Stimulated activated memory B cell treated with anti-CD40 and anti-IgM and Interleukin-4, amounts not matched to agents 10 μg/mL and 1 μg/mL and 100 μg/mL, for 72 hours (primary cell): ENCODE data around the gene FMN2.

Source experiments
- ATAC-seq: fragments of 150-1000 bp; cut with Tn5 transposase; 2 replicates; pipeline ENCODE4 v1.10.0; 2021
- H3K27ac Mint-ChIP-seq: one replicate; pipeline ENCODE4 v1.8.0; 2022; ENCODE audit warnings: mild to moderate bottlenecking, mixed read lengths
- H3K27me3 Mint-ChIP-seq: one replicate; pipeline ENCODE4 v1.8.0; 2022; ENCODE audit warnings: mixed read lengths
- H3K36me3 Mint-ChIP-seq: one replicate; pipeline ENCODE4 v1.8.0; 2022; ENCODE audit warnings: mixed read lengths
- H3K4me1 Mint-ChIP-seq: one replicate; pipeline ENCODE4 v1.8.0; 2022; ENCODE audit warnings: mixed read lengths
- H3K4me3 Mint-ChIP-seq: one replicate; pipeline ENCODE4 v1.8.0; 2022; ENCODE audit warnings: mild to moderate bottlenecking, moderate library complexity, mixed read lengths
- H3K9me3 Mint-ChIP-seq: one replicate; pipeline ENCODE4 v1.8.0; 2022; ENCODE audit warnings: mixed read lengths

The FMN2 gene

GRCh38 chr1:240424740-240425464 is 333.2 kb downstream of the FMN2 start:
- Mint-ChIP-seq H3K36me3 (no peaks in the 10 kb centered on the region), H3K27ac (no peak overlapping the region), H3K4me3 (no peak overlapping the region), H3K27me3 (no peaks in the 10 kb centered on the region), H3K4me1 (no peaks in the 10 kb centered on the region), H3K9me3 (no peaks in the 10 kb centered on the region)
- no peak for ATAC-seq

GRCh38 chr1:240426051-240426450 is 334.4 kb downstream of the FMN2 start:
- Mint-ChIP-seq H3K27me3 (no peaks in the 10 kb centered on the region), H3K4me3 (no peak overlapping the region), H3K4me1 (no peaks in the 10 kb centered on the region), H3K9me3 (no peaks in the 10 kb centered on the region), H3K27ac (no peak overlapping the region), H3K36me3 (no peaks in the 10 kb centered on the region)
- no peak for ATAC-seq

GRCh38 chr1:240435996-240436566 is 344.4 kb downstream of the FMN2 start:
- Mint-ChIP-seq H3K27ac (no peak overlapping the region), H3K9me3 (no peaks in the 10 kb centered on the region)
- no peak for ATAC-seq

GRCh38 chr1:240441669-240442068 is 350.0 kb downstream of the FMN2 start:
- ATAC-seq = no peak
- no peaks in the 10 kb centered on the region for H3K27me3 Mint-ChIP-seq
- no peaks in the 10 kb centered on the region for H3K4me1 Mint-ChIP-seq
- no peaks in the 10 kb centered on the region for H3K9me3 Mint-ChIP-seq
- H3K36me3 Mint-ChIP-seq = no peaks in the 10 kb centered on the region
- no peak overlapping the region for H3K4me3 Mint-ChIP-seq
- H3K27ac Mint-ChIP-seq = no peak overlapping the region

More at GRCh38 chr1:240435996-240436566, 344.4 kb downstream of the FMN2 start:
- H3K36me3 Mint-ChIP-seq = no peaks in the 10 kb centered on the region
- H3K27me3 Mint-ChIP-seq = no peaks in the 10 kb centered on the region
- no peak overlapping the region for H3K4me3 Mint-ChIP-seq
- no peaks in the 10 kb centered on the region for H3K4me1 Mint-ChIP-seq

GRCh38 chr1:240445369-240445768 is 353.7 kb downstream of the FMN2 start:
- no peak for ATAC-seq
- no peak overlapping the region for H3K27ac Mint-ChIP-seq
- no peaks in the 10 kb centered on the region for H3K27me3 Mint-ChIP-seq
- H3K9me3 Mint-ChIP-seq = no peaks in the 10 kb centered on the region
- no peak overlapping the region for H3K4me3 Mint-ChIP-seq
- H3K4me1 Mint-ChIP-seq = no peaks in the 10 kb centered on the region
- H3K36me3 Mint-ChIP-seq = no peaks in the 10 kb centered on the region

- no peak for ATAC-seq
- Mint-ChIP-seq H3K4me1 (no peaks in the 10 kb centered on the region), H3K4me3 (no peak overlapping the region), H3K36me3 (no peaks in the 10 kb centered on the region), H3K9me3 (no peaks in the 10 kb centered on the region), H3K27me3 (no peaks in the 10 kb centered on the region), H3K27ac (no peak overlapping the region)
These were observed 363.6 kb downstream of the FMN2 start for GRCh38 chr1:240455228-240455821.

- Mint-ChIP-seq H3K27me3 (no peaks in the 10 kb centered on the region), H3K4me1 (no peaks in the 10 kb centered on the region)
These were observed 365.5 kb downstream of the FMN2 start for GRCh38 chr1:240457203-240457602.

GRCh38 chr1:240462277-240462676 is 370.6 kb downstream of the FMN2 start:
- Mint-ChIP-seq H3K27me3 (no peaks in the 10 kb centered on the region), H3K27ac (no peak overlapping the region), H3K9me3 (no peaks in the 10 kb centered on the region), H3K36me3 (no peaks in the 10 kb centered on the region), H3K4me3 (no peak overlapping the region), H3K4me1 (no peaks in the 10 kb centered on the region)
- no peak for ATAC-seq

More at GRCh38 chr1:240457203-240457602, 365.5 kb downstream of the FMN2 start:
- no peak for ATAC-seq
- H3K36me3 Mint-ChIP-seq = no peaks in the 10 kb centered on the region
- no peak overlapping the region for H3K4me3 Mint-ChIP-seq
- H3K27ac Mint-ChIP-seq = no peak overlapping the region
- H3K9me3 Mint-ChIP-seq = no peaks in the 10 kb centered on the region

GRCh38 chr1:240462766-240463395 is 371.2 kb downstream of the FMN2 start:
- no peak overlapping the region for H3K27ac Mint-ChIP-seq
- H3K36me3 Mint-ChIP-seq = no peaks in the 10 kb centered on the region
- H3K4me1 Mint-ChIP-seq = no peaks in the 10 kb centered on the region
- ATAC-seq = no peak
- no peak overlapping the region for H3K4me3 Mint-ChIP-seq
- no peaks in the 10 kb centered on the region for H3K27me3 Mint-ChIP-seq
- no peaks in the 10 kb centered on the region for H3K9me3 Mint-ChIP-seq

GRCh38 chr1:240464099-240464498 is 372.4 kb downstream of the FMN2 start:
- H3K27me3 Mint-ChIP-seq = no peaks in the 10 kb centered on the region
- H3K36me3 Mint-ChIP-seq = no peaks in the 10 kb centered on the region
- H3K4me1 Mint-ChIP-seq = no peaks in the 10 kb centered on the region
- no peak for ATAC-seq
- no peaks in the 10 kb centered on the region for H3K9me3 Mint-ChIP-seq
- H3K4me3 Mint-ChIP-seq = no peak overlapping the region
- no peak overlapping the region for H3K27ac Mint-ChIP-seq

- Mint-ChIP-seq H3K27ac (no peak overlapping the region), H3K4me3 (no peak overlapping the region), H3K4me1 (no peaks in the 10 kb centered on the region), H3K27me3 (no peaks in the 10 kb centered on the region), H3K9me3 (no peaks in the 10 kb centered on the region), H3K36me3 (no peaks in the 10 kb centered on the region)
- no peak for ATAC-seq
These were observed 373.9 kb downstream of the FMN2 start for GRCh38 chr1:240465531-240465940.

- no peak overlapping the region for H3K27ac Mint-ChIP-seq
- no peaks in the 10 kb centered on the region for H3K9me3 Mint-ChIP-seq
- no peaks in the 10 kb centered on the region for H3K4me1 Mint-ChIP-seq
- no peak for ATAC-seq
- no peaks in the 10 kb centered on the region for H3K36me3 Mint-ChIP-seq
- no peaks in the 10 kb centered on the region for H3K27me3 Mint-ChIP-seq
- H3K4me3 Mint-ChIP-seq = no peak overlapping the region
These were observed 374.8 kb downstream of the FMN2 start for GRCh38 chr1:240466509-240466908.

GRCh38 chr1:240467895-240468294 is 376.2 kb downstream of the FMN2 start:
- H3K9me3 Mint-ChIP-seq = no peaks in the 10 kb centered on the region
- ATAC-seq = no peak
- no peak overlapping the region for H3K4me3 Mint-ChIP-seq
- H3K27me3 Mint-ChIP-seq = no peaks in the 10 kb centered on the region
- no peak overlapping the region for H3K27ac Mint-ChIP-seq
- H3K36me3 Mint-ChIP-seq = no peaks in the 10 kb centered on the region
- no peaks in the 10 kb centered on the region for H3K4me1 Mint-ChIP-seq

GRCh38 chr1:240468656-240469055 is 377.0 kb downstream of the FMN2 start:
- H3K9me3 Mint-ChIP-seq = no peaks in the 10 kb centered on the region
- H3K27ac Mint-ChIP-seq = no peak overlapping the region
- ATAC-seq = no peak
- H3K4me1 Mint-ChIP-seq = no peaks in the 10 kb centered on the region
- no peaks in the 10 kb centered on the region for H3K27me3 Mint-ChIP-seq
- H3K4me3 Mint-ChIP-seq = no peak overlapping the region
- H3K36me3 Mint-ChIP-seq = no peaks in the 10 kb centered on the region

GRCh38 chr1:240474133-240474614 is 382.5 kb downstream of the FMN2 start:
- no peaks in the 10 kb centered on the region for H3K4me1 Mint-ChIP-seq
- H3K27ac Mint-ChIP-seq = no peak overlapping the region
- H3K27me3 Mint-ChIP-seq = no peaks in the 10 kb centered on the region
- no peaks in the 10 kb centered on the region for H3K36me3 Mint-ChIP-seq
- ATAC-seq = no peak
- peaks cover 3% of the 10 kb centered on the region for H3K9me3 Mint-ChIP-seq
- H3K4me3 Mint-ChIP-seq = no peak overlapping the region
